K562 (cell line): ENCODE data around the gene GOLGA2. TPM values are rescaled to one million over a fixed set of nuclear protein-coding genes. Genes with fewer than 3 reads are reported as not detected.

Experiments used
- REST ChIP-seq, 2 experiments: fragments of 450-650 bp; formaldehyde crosslinking in 1 of 2; IDR thresholded peaks; 2 replicates each; pipeline versions ENCODE4 v1.4.0 to v1.6.1; 2014 to 2020; ENCODE audit warnings: mild to moderate bottlenecking in 2 of 2, borderline replicate concordance in 1 of 2, low read depth in 1 of 2
- polyA plus RNA-seq, 8 experiments: library from polyadenylated mRNA; depleted of rRNA in 4 of 8; stranded (reverse) in 5 of 8; unstranded in 3 of 8; fragments of >200 nt; fragmentation: Nextera tagmentation in 2 of 8; fragmentation: Illumina TruSeq in 1 of 8; extraction: Ambion mirVana in 2 of 8; extraction: Trizol in 1 of 8; gene quantifications; 2 replicates each; pipeline versions ENCODE4 v1.2.1 to v1.2.3, GENCODE V29; 2011 to 2014; ENCODE audit warnings: inconsistent platforms in 1 of 8, missing spikeins in 1 of 8
- total RNA-seq, 7 experiments: library from RNA; depleted of rRNA in 6 of 7; stranded (reverse); fragments of >200 nt in 6 of 7; fragmentation: Illumina TruSeq in 2 of 7; extraction: Trizol in 2 of 7; gene quantifications; 2 replicates each; pipeline versions ENCODE4 v1.2.1 to v1.2.3, GENCODE V29; 2011 to 2021; ENCODE audit warnings: low replicate concordance in 1 of 7

The GOLGA2 gene
- total and polyA plus RNA-seq, 9 of the 15 experiments (the other 6 are each of a cell fraction or from before 2014, with no cell fraction given), result 15.7 to 138 (median 76.0) TPM

- TF ChIP-seq REST (IDR thresholded peaks at IDR 0.05; ENCODE audit: borderline replicate concordance) (no peak), REST (CRISPR knock-in tag; IDR thresholded peaks at IDR 0.05; ENCODE audit: low read depth) (no peak)
These were observed 47.5 kb upstream of the GOLGA2 start (continued) for GRCh38 chr9:128323212-128323730.
